Body of pancreas (tissue), 4 donors: ENCODE data around the gene PHKA2. TPM values are rescaled to one million over a fixed set of nuclear protein-coding genes. Genes with fewer than 3 reads are reported as not detected.

Experiments used
- ATAC-seq: fragments of 150-250 bp; one replicate; pipeline ENCODE4 v1.9.1; 2016
- DNase-seq, 4 donors: peaks; one replicate each; pipeline ENCODE4 v3.0.0-alpha.2; 2019
- H3K27ac ChIP-seq, 4 donors: fragments of 200-600 bp; sonication (generic); 1 replicate in 3 of 4; 2 replicates in 1 of 4; pipeline versions ENCODE4 v1.5.1 to v1.6.1; 2016 to 2019; ENCODE audit warnings: mild to moderate bottlenecking in 1 of 4, mixed read lengths in 1 of 4, moderate library complexity in 1 of 4
- H3K27me3 ChIP-seq, 2 donors: fragments of 200-600 bp; sonication (generic); one replicate each; pipeline ENCODE4 v1.6.0; 2016; ENCODE audit warnings: mild to moderate bottlenecking in 1 of 2
- H3K36me3 ChIP-seq, 2 donors: fragments of 200-600 bp; sonication (generic); replicated peaks in 1 of 2; 2 replicates each; pipeline ENCODE4 v1.5.1; 2016; ENCODE audit warnings: low read depth in 2 of 2; ENCODE audit not compliant: insufficient read depth in 1 of 2
- H3K4me1 ChIP-seq: fragments of 200-600 bp; sonication (generic); one replicate; pipeline ENCODE4 v1.6.0; 2016
- H3K4me3 ChIP-seq, 2 donors: fragments of 200-600 bp; sonication (generic); 1 replicate in 1 of 2; 2 replicates in 1 of 2; pipeline ENCODE4 v1.5.1; 2016 to 2019
- H3K9me3 ChIP-seq, 3 donors: fragments of 200-600 bp; sonication (generic); 1 replicate in 2 of 3; 2 replicates in 1 of 3; pipeline ENCODE4 v1.5.1; 2016
- CTCF ChIP-seq, 7 experiments: fragments of 450-650 bp in 4 of 7; fragments of 200-600 bp in 3 of 7; sonication (generic) in 3 of 7; IDR thresholded peaks; one replicate each; pipeline ENCODE4 v1.5.1; 2016 to 2019; ENCODE audit warnings: antibody characterized with exemption in 7 of 7
- POLR2A ChIP-seq, 3 donors: fragments of 450-650 bp; IDR thresholded peaks; one replicate each; pipeline ENCODE4 v1.6.1; 2016; ENCODE audit warnings: antibody characterized with exemption in 3 of 3, mild to moderate bottlenecking in 2 of 3
- whole genome bisulfite sequencing, 2 donors: methylation state at CpG; one replicate each; pipeline ENCODE4 v1.1.5; 2017; 5-methylcytosine and 5-hydroxymethylcytosine counted together
- intact Hi-C: fragments of 100-400 bp; cut with DNase I; formaldehyde crosslinking; loops from one replicate; pipeline ENCODE4 v1.15.1; 2023
- total RNA-seq, 2 donors: library from RNA; depleted of rRNA; stranded (reverse); fragments of >200 nt; gene quantifications; one replicate each; pipeline ENCODE4 v1.1.0, GENCODE V29; 2016

PHKA2 gene
- total RNA-seq, 2 donors from 2014 or later: 21.0 to 37.6 TPM

- no peaks in the 10 kb centered on the region for H3K27me3 ChIP-seq
- ATAC-seq: no peak
- H3K36me3 ChIP-seq: no peaks in the 10 kb centered on the region
- DNase-seq: no peak
- no peak overlapping the region for H3K27ac ChIP-seq
- intact Hi-C loops: no loop called here
- TF ChIP-seq POLR2A (IDR thresholded peaks at IDR 0.05) (no peak), CTCF (IDR thresholded peaks at IDR 0.05) (no peak)
- H3K9me3 ChIP-seq: no peaks in the 10 kb centered on the region
- no peaks in the 10 kb centered on the region for H3K4me1 ChIP-seq
- no peak overlapping the region for H3K4me3 ChIP-seq
These were observed 21.6 kb downstream of the PHKA2 start for GRCh38 chrX:18962329-18962728.

- Histone ChIP-seq H3K4me1 (no peaks in the 10 kb centered on the region), H3K9me3 (no peaks in the 10 kb centered on the region), H3K36me3 (no peaks in the 10 kb centered on the region), H3K4me3 (no peak overlapping the region), H3K27ac (no peak overlapping the region), H3K27me3 (no peaks in the 10 kb centered on the region)
- ATAC-seq (no peak), DNase-seq (peak in 1 of 4 donors; percentile 3)
- 76 to 92% methylated on average over 2 of the region's 2 CpGs for WGBS, 2 donors
- no peak for TF ChIP-seq POLR2A (IDR thresholded peaks at IDR 0.05)
- TF ChIP-seq CTCF (IDR thresholded peaks at IDR 0.05): no peak
- intact Hi-C loops: no loop called here
These were observed 22.2 kb downstream of the PHKA2 start for GRCh38 chrX:18961686-18962085.

GRCh38 chrX:18956303-18957032 lies 27.4 kb downstream of the PHKA2 start:
- no peak overlapping the region for H3K4me3 ChIP-seq
- TF ChIP-seq CTCF (IDR thresholded peaks at IDR 0.05) (no peak), POLR2A (IDR thresholded peaks at IDR 0.05) (no peak)
- WGBS, 2 donors: 78 to 92% methylated on average over 4 to 6 of the region's 7 CpGs
- H3K36me3 ChIP-seq: no peaks in the 10 kb centered on the region
- H3K27me3 ChIP-seq: no peaks in the 10 kb centered on the region
- ATAC-seq: no peak
- intact Hi-C loops: no loop called here
- no peak overlapping the region for H3K27ac ChIP-seq
- no peaks in the 10 kb centered on the region for H3K9me3 ChIP-seq
- no peaks in the 10 kb centered on the region for H3K4me1 ChIP-seq
- no peak for DNase-seq

- WGBS, 2 donors: 91 to 95% methylated on average over 4 of the region's 4 CpGs
- no peak for TF ChIP-seq POLR2A (IDR thresholded peaks at IDR 0.05)
- no peak for TF ChIP-seq CTCF (IDR thresholded peaks at IDR 0.05)
- Histone ChIP-seq H3K36me3 (no peaks in the 10 kb centered on the region), H3K4me1 (no peaks in the 10 kb centered on the region), H3K27me3 (no peaks in the 10 kb centered on the region), H3K9me3 (no peaks in the 10 kb centered on the region), H3K27ac (no peak overlapping the region), H3K4me3 (no peak overlapping the region)
- ATAC-seq: no peak
- DNase-seq: no peak
- intact Hi-C loops: no loop called here
These were observed 28.2 kb downstream of the PHKA2 start for GRCh38 chrX:18955676-18956075.

- Histone ChIP-seq H3K36me3 (no peaks in the 10 kb centered on the region), H3K27ac (no peak overlapping the region), H3K4me1 (no peaks in the 10 kb centered on the region), H3K9me3 (no peaks in the 10 kb centered on the region), H3K4me3 (no peak overlapping the region), H3K27me3 (no peaks in the 10 kb centered on the region)
- intact Hi-C loops: no loop called here
- ATAC-seq: no peak
- 82 to 90% methylated on average over 2 to 7 of the region's 10 CpGs for WGBS, 2 donors
- TF ChIP-seq POLR2A (IDR thresholded peaks at IDR 0.05) (no peak), CTCF (IDR thresholded peaks at IDR 0.05) (no peak)
- DNase-seq: no peak
These were observed 32.9 kb downstream of the PHKA2 start for GRCh38 chrX:18951032-18951431.
